Body of pancreas (tissue), 4 donors: ENCODE results near the gene CRYBB1. TPM values are rescaled to one million over a fixed set of nuclear protein-coding genes. Genes with fewer than 3 reads are reported as not detected.

Experiments
- ATAC-seq: fragments of 150-250 bp; one replicate; pipeline ENCODE4 v1.9.1; 2016
- DNase-seq, 4 donors: peaks; one replicate each; pipeline ENCODE4 v3.0.0-alpha.2; 2019
- H3K27ac ChIP-seq, 4 donors: fragments of 200-600 bp; sonication (generic); 1 replicate in 3 of 4; 2 replicates in 1 of 4; pipeline versions ENCODE4 v1.5.1 to v1.6.1; 2016 to 2019; ENCODE audit warnings: mild to moderate bottlenecking in 1 of 4, mixed read lengths in 1 of 4, moderate library complexity in 1 of 4
- H3K27me3 ChIP-seq, 2 donors: fragments of 200-600 bp; sonication (generic); one replicate each; pipeline ENCODE4 v1.6.0; 2016; ENCODE audit warnings: mild to moderate bottlenecking in 1 of 2
- H3K36me3 ChIP-seq, 2 donors: fragments of 200-600 bp; sonication (generic); replicated peaks in 1 of 2; 2 replicates each; pipeline ENCODE4 v1.5.1; 2016; ENCODE audit warnings: low read depth in 2 of 2; ENCODE audit not compliant: insufficient read depth in 1 of 2
- H3K4me1 ChIP-seq: fragments of 200-600 bp; sonication (generic); one replicate; pipeline ENCODE4 v1.6.0; 2016
- H3K4me3 ChIP-seq, 2 donors: fragments of 200-600 bp; sonication (generic); 1 replicate in 1 of 2; 2 replicates in 1 of 2; pipeline ENCODE4 v1.5.1; 2016 to 2019
- H3K9me3 ChIP-seq, 3 donors: fragments of 200-600 bp; sonication (generic); 1 replicate in 2 of 3; 2 replicates in 1 of 3; pipeline ENCODE4 v1.5.1; 2016
- CTCF ChIP-seq, 7 experiments: fragments of 450-650 bp in 4 of 7; fragments of 200-600 bp in 3 of 7; sonication (generic) in 3 of 7; IDR thresholded peaks; one replicate each; pipeline ENCODE4 v1.5.1; 2016 to 2019; ENCODE audit warnings: antibody characterized with exemption in 7 of 7
- POLR2A ChIP-seq, 3 donors: fragments of 450-650 bp; IDR thresholded peaks; one replicate each; pipeline ENCODE4 v1.6.1; 2016; ENCODE audit warnings: antibody characterized with exemption in 3 of 3, mild to moderate bottlenecking in 2 of 3
- WGBS, 2 donors: methylation state at CpG; one replicate each; pipeline ENCODE4 v1.1.5; 2017; 5-methylcytosine and 5-hydroxymethylcytosine counted together
- intact Hi-C: fragments of 100-400 bp; cut with DNase I; formaldehyde crosslinking; loops from one replicate; pipeline ENCODE4 v1.15.1; 2023
- total RNA-seq, 2 donors: library from RNA; depleted of rRNA; stranded (reverse); fragments of >200 nt; gene quantifications; one replicate each; pipeline ENCODE4 v1.1.0, GENCODE V29; 2016

CRYBB1 gene
- under 1 TPM in 1 of 2 donors, not detected in 1; 0.52 TPM for total RNA-seq

- no peaks in the 10 kb centered on the region for H3K9me3 ChIP-seq
- WGBS, 2 donors: 62 to 67% methylated on average over 7 of the region's 7 CpGs
- H3K4me3 ChIP-seq: no peak within 1 kb of the TSS
- ATAC-seq (no peak), DNase-seq (peak in 1 of 4 donors; percentile 44)
- TF ChIP-seq POLR2A (IDR thresholded peaks at IDR 0.05): no peak
- no peak for TF ChIP-seq CTCF (IDR thresholded peaks at IDR 0.05)
- H3K27ac ChIP-seq: peak within 1 kb of the TSS in 1 of 4 donors; percentile 41
- no peaks in the 10 kb centered on the region for H3K27me3 ChIP-seq
- no peaks in the 10 kb centered on the region for H3K36me3 ChIP-seq
- intact Hi-C loops: no loop called here
- H3K4me1 ChIP-seq: no peaks in the 10 kb centered on the region
Measured at GRCh38 chr22:26617271-26618199, at the start of gene CRYBB1. CRYBB1 (minus strand) TSS chr22:26618027; CDS start chr22:26616319, 1,708 bp downstream.

- ATAC-seq: no peak
- Histone ChIP-seq H3K36me3 (no peaks in the 10 kb centered on the region), H3K9me3 (no peaks in the 10 kb centered on the region), H3K27me3 (no peaks in the 10 kb centered on the region), H3K4me1 (peaks cover 19% of the 10 kb centered on the region), H3K4me3 (no peak overlapping the region), H3K27ac (no peak overlapping the region)
- no peak for TF ChIP-seq CTCF (IDR thresholded peaks at IDR 0.05)
- TF ChIP-seq POLR2A (IDR thresholded peaks at IDR 0.05): no peak
- WGBS, 2 donors: 75 to 89% methylated on average over 8 to 13 of the region's 13 CpGs
- DNase-seq: no peak
- intact Hi-C loops: no loop called here
Measured at GRCh38 chr22:26667140-26667539, 49.3 kb upstream of the CRYBB1 start.

DNA sequence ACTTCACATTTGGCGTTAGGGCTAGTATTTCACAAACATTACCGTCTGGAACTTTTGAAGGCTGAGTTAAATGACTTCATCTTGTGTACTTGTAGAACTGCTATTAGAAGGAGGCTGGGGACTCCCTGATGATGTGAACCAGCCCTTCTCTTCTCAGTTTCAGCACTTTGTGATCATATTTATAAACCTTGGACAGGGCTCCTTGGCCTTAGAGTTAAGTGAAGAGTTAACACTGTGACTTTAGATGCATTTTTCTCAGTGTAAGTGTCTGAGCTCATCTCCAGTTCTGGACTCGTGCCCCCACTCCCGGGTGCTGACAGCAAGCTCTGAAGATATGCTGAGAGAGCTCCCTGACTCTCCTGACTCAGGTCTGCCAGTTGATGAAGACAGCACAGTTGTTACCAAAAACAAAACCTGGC, 48.0 kb upstream of the CRYBB1 start:
- WGBS, 2 donors: 0 to 24% methylated on average over 2 to 4 of the region's 4 CpGs
- Histone ChIP-seq H3K27me3 (peaks cover 0 to 4% of the 10 kb centered on the region in 2 donors), H3K9me3 (no peaks in the 10 kb centered on the region), H3K27ac (no peak overlapping the region), H3K4me1 (peaks cover 17% of the 10 kb centered on the region), H3K4me3 (no peak overlapping the region), H3K36me3 (no peaks in the 10 kb centered on the region)
- intact Hi-C loops: no loop called here
- TF ChIP-seq POLR2A (IDR thresholded peaks at IDR 0.05): no peak
- DNase-seq (no peak), ATAC-seq (no peak)

DNA sequence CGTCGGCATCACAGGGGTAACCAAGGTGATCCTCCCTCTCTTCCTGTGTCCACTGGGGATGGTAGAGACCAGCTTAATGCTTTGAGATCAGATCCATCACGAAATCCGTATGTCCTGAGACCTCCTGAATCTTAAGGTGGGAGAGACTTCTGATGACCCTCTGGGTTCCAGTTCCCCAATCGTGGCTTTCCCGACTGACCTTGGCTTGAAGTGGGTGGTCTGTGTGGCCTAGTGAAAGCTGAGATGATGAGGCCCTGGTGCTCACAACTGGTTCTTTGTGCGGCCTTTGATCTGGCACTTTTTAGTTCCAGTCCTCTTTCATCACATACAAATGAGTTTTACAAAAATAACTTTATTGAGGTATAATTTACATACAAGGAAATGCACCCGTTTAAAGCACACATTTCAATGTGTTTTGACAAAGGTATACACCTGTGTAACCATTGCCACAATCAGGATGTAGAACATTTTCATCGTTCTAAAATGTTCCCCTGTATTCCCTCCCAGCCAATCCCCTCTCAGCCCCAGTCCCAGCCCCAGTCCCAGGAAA, 45.6 kb upstream of the CRYBB1 start:
- H3K27ac ChIP-seq: no peak overlapping the region
- H3K36me3 ChIP-seq: no peaks in the 10 kb centered on the region
- H3K27me3 ChIP-seq: peaks cover 0 to 14% of the 10 kb centered on the region in 2 donors
- H3K4me1 ChIP-seq: peaks cover 8% of the 10 kb centered on the region
- no peaks in the 10 kb centered on the region for H3K9me3 ChIP-seq
- intact Hi-C loops: no loop called here
- no peak overlapping the region for H3K4me3 ChIP-seq
- TF ChIP-seq POLR2A (IDR thresholded peaks at IDR 0.05): no peak
- TF ChIP-seq CTCF (IDR thresholded peaks at IDR 0.05): no peak
- ATAC-seq (no peak), DNase-seq (no peak)
- 58 to 64% methylated on average over 7 to 9 of the region's 9 CpGs for WGBS, 2 donors

GRCh38 chr22:26662160-26662559, 44.3 kb upstream of the CRYBB1 start:
- TF ChIP-seq CTCF (IDR thresholded peaks at IDR 0.05) (no peak), POLR2A (IDR thresholded peaks at IDR 0.05) (no peak)
- Histone ChIP-seq H3K4me3 (no peak overlapping the region), H3K27me3 (peaks cover 0 to 25% of the 10 kb centered on the region in 2 donors), H3K27ac (no peak overlapping the region), H3K4me1 (peaks cover 15% of the 10 kb centered on the region), H3K9me3 (no peaks in the 10 kb centered on the region), H3K36me3 (no peaks in the 10 kb centered on the region)
- DNase-seq: no peak
- no peak for ATAC-seq
- intact Hi-C loops: no loop called here
- WGBS, 2 donors: 81 to 91% methylated on average over 2 of the region's 2 CpGs
